Lower lobe of right lung (tissue), 2 donors: ENCODE measurements around the gene DUSP23. TPM values are rescaled to one million over a fixed set of nuclear protein-coding genes. Genes with fewer than 3 reads are reported as not detected.

ENCODE experiments used
- ATAC-seq, 2 donors: fragments of 200-7000 bp; cut with Tn5 transposase; one replicate each; pipeline ENCODE4 v1.9.1; 2020 to 2022; ENCODE audit warnings: mild to moderate bottlenecking in 2 of 2, moderate library complexity in 2 of 2
- DNase-seq: peaks from one replicate; pipeline ENCODE4 v3.0.0-alpha.2; 2020
- H3K27ac ChIP-seq: fragments of 200-600 bp; one replicate; pipeline ENCODE4 v1.8.0; 2022
- H3K27me3 ChIP-seq: fragments of 200-600 bp; one replicate; pipeline ENCODE4 v1.8.0; 2022; ENCODE audit warnings: low read depth
- H3K36me3 ChIP-seq: fragments of 200-600 bp; one replicate; pipeline ENCODE4 v1.8.0; 2022; ENCODE audit warnings: mild to moderate bottlenecking
- H3K4me1 ChIP-seq: fragments of 200-600 bp; one replicate; pipeline ENCODE4 v1.8.0; 2022
- H3K4me3 ChIP-seq: fragments of 200-600 bp; one replicate; pipeline ENCODE4 v1.8.0; 2022; ENCODE audit warnings: mild to moderate bottlenecking
- H3K9me3 ChIP-seq: fragments of 200-600 bp; one replicate; pipeline ENCODE4 v1.8.0; 2022
- CTCF ChIP-seq: fragments of 200-600 bp; IDR thresholded peaks from one replicate; pipeline ENCODE4 v1.8.0; 2022; ENCODE audit warnings: antibody characterized with exemption, mild to moderate bottlenecking
- intact Hi-C: fragments of 100-400 bp; cut with DNase I; formaldehyde crosslinking; loops from one replicate; pipeline ENCODE4 v1.11.0; 2022
- total RNA-seq: library from RNA; stranded (reverse); fragmentation: NEBNext Ultra II Directional; extraction: Animal tissue kit (Norgen Biotek cat#: 25700); gene quantifications from one replicate; pipeline ENCODE4 v1.2.1, GENCODE V29; 2021
- donor health status: DM: no; HTN: yes; CAD: no; lungs with severe emphysema.

The DUSP23 gene
- total RNA-seq, 1 donor from 2014 or later, result 55.5 TPM

- peak; percentile 13 for TF ChIP-seq CTCF
- ATAC-seq, result no peak
Measured at GRCh38 chr1:159803956-159804689, 23.4 kb downstream of the DUSP23 start.

GRCh38 chr1:159804924-159805323 is 24.2 kb downstream of the DUSP23 start:
- no peak overlapping the region for H3K4me3 ChIP-seq
- no peaks in the 10 kb centered on the region for H3K9me3 ChIP-seq
- no peak overlapping the region for H3K27ac ChIP-seq
- H3K4me1 ChIP-seq, result peaks cover 13% of the 10 kb centered on the region
- no peaks in the 10 kb centered on the region for H3K36me3 ChIP-seq
- TF ChIP-seq CTCF, result no peak
- ATAC-seq (no peak), DNase-seq (no peak)
- intact Hi-C loops, result no loop called here
- no peaks in the 10 kb centered on the region for H3K27me3 ChIP-seq

More at GRCh38 chr1:159803956-159804689, 23.4 kb downstream of the DUSP23 start:
- intact Hi-C loops, result no loop called here
- no peaks in the 10 kb centered on the region for H3K36me3 ChIP-seq
- H3K9me3 ChIP-seq, result no peaks in the 10 kb centered on the region
- no peaks in the 10 kb centered on the region for H3K27me3 ChIP-seq
- no peak overlapping the region for H3K27ac ChIP-seq
- H3K4me1 ChIP-seq, result peaks cover 19% of the 10 kb centered on the region
- no peak for DNase-seq
- H3K4me3 ChIP-seq, result no peak overlapping the region

GRCh38 chr1:159815926-159816325 is 35.2 kb downstream of the DUSP23 start:
- ATAC-seq (no peak), DNase-seq (no peak)
- H3K36me3 ChIP-seq, result no peaks in the 10 kb centered on the region
- H3K4me1 ChIP-seq, result no peaks in the 10 kb centered on the region
- H3K4me3 ChIP-seq, result no peak overlapping the region
- no peaks in the 10 kb centered on the region for H3K27me3 ChIP-seq
- no peak overlapping the region for H3K27ac ChIP-seq
- TF ChIP-seq CTCF, result no peak
- no peaks in the 10 kb centered on the region for H3K9me3 ChIP-seq
- intact Hi-C loops, result no loop called here

GRCh38 chr1:159817276-159818041 is 36.7 kb downstream of the DUSP23 start:
- no peaks in the 10 kb centered on the region for H3K27me3 ChIP-seq
- H3K27ac ChIP-seq, result no peak overlapping the region
- no peaks in the 10 kb centered on the region for H3K36me3 ChIP-seq
- intact Hi-C loops, result no loop called here
- H3K9me3 ChIP-seq, result no peaks in the 10 kb centered on the region
- no peaks in the 10 kb centered on the region for H3K4me1 ChIP-seq
- DNase-seq (no peak), ATAC-seq (peak in 1 of 2 donors; percentile 43)
- no peak for TF ChIP-seq CTCF
- H3K4me3 ChIP-seq, result no peak overlapping the region

GRCh38 chr1:159821171-159821867 is 40.6 kb downstream of the DUSP23 start:
- ATAC-seq (peak; percentile 66 to 83), DNase-seq (peak; percentile 49)
- TF ChIP-seq CTCF, result no peak
- H3K9me3 ChIP-seq, result no peaks in the 10 kb centered on the region
- H3K36me3 ChIP-seq, result no peaks in the 10 kb centered on the region
- peaks cover 17% of the 10 kb centered on the region for H3K4me1 ChIP-seq
- H3K4me3 ChIP-seq, result no peak overlapping the region
- no peak overlapping the region for H3K27ac ChIP-seq
- H3K27me3 ChIP-seq, result no peaks in the 10 kb centered on the region
- intact Hi-C loops, result no loop called here
